Tibial nerve (tissue), 4 donors: Measurements from ENCODE around the gene TDO2. TPM values are rescaled to one million over a fixed set of nuclear protein-coding genes. Genes with fewer than 3 reads are reported as not detected.
"Not testable (repeated sequence)": the region's sequence is repeated elsewhere in the genome, so short reads cannot be mapped to it uniquely, and the experiment has no call there.

ENCODE experiments used
- DNase-seq, 2 donors: peaks; one replicate each; pipeline ENCODE4 v3.0.0-alpha.2; 2019; ENCODE audit warnings: low spot score in 2 of 2
- H3K27ac ChIP-seq, 4 donors: fragments of 200-600 bp; sonication (generic) in 3 of 4; one replicate each; pipeline ENCODE4 v1.5.1; 2017 to 2019; ENCODE audit warnings: mild to moderate bottlenecking in 1 of 4
- H3K27me3 ChIP-seq, 2 donors: fragments of 200-600 bp; sonication (generic) in 1 of 2; one replicate each; pipeline versions ENCODE4 v1.5.1 to v1.6.0; 2017 to 2019
- H3K36me3 ChIP-seq, 3 donors: fragments of 200-600 bp; sonication (generic); one replicate each; pipeline ENCODE4 v1.5.1; 2018 to 2019
- H3K4me1 ChIP-seq, 4 donors: fragments of 200-600 bp; sonication (generic) in 3 of 4; one replicate each; pipeline ENCODE4 v1.5.1; 2017 to 2019
- H3K4me3 ChIP-seq, 4 donors: fragments of 200-600 bp; sonication (generic) in 3 of 4; one replicate each; pipeline ENCODE4 v1.5.1; 2017 to 2019; ENCODE audit warnings: mild to moderate bottlenecking in 1 of 4, moderate library complexity in 1 of 4
- H3K9me3 ChIP-seq, 4 donors: fragments of 200-600 bp; sonication (generic) in 3 of 4; one replicate each; pipeline ENCODE4 v1.5.1; 2017 to 2019
- CTCF ChIP-seq, 5 experiments: fragments of 200-600 bp in 3 of 5; fragments of 450-650 bp in 2 of 5; sonication (generic) in 3 of 5; IDR thresholded peaks; one replicate each; pipeline ENCODE4 v1.5.1; 2016 to 2019; ENCODE audit warnings: antibody characterized with exemption in 5 of 5, mild to moderate bottlenecking in 3 of 5, moderate library complexity in 2 of 5
- EP300 ChIP-seq, 2 donors: sonication (generic); formaldehyde crosslinking; IDR thresholded peaks; one replicate each; pipeline ENCODE4 v1.6.1; 2017; ENCODE audit warnings: antibody characterized with exemption in 2 of 2, mild to moderate bottlenecking in 1 of 2
- POLR2A ChIP-seq, 2 donors: fragments of 450-650 bp; IDR thresholded peaks; one replicate each; pipeline ENCODE4 v1.6.1; 2017; ENCODE audit warnings: antibody characterized with exemption in 2 of 2, mild to moderate bottlenecking in 2 of 2, moderate library complexity in 2 of 2
- WGBS, 2 donors: methylation state at CpG; one replicate each; pipeline ENCODE4 v1.1.5; 2018; 5-methylcytosine and 5-hydroxymethylcytosine counted together
- total RNA-seq, 4 donors: library from RNA; depleted of rRNA; stranded (reverse); fragments of >200 nt; gene quantifications; one replicate each; pipeline ENCODE4 v1.1.0, GENCODE V29; 2016

The TDO2 gene
- total RNA-seq, 4 donors from 2014 or later: not detected

- no peak overlapping the region for H3K27ac ChIP-seq
- no peaks in the 10 kb centered on the region for H3K9me3 ChIP-seq
- TF ChIP-seq CTCF (IDR thresholded peaks at IDR 0.05) (no peak), EP300 (IDR thresholded peaks at IDR 0.05) (no peak), POLR2A (IDR thresholded peaks at IDR 0.05) (no peak)
- no peak for DNase-seq
- 35 to 58% methylated on average over 1 of the region's 1 CpG for WGBS, 2 donors
- no peaks in the 10 kb centered on the region for H3K27me3 ChIP-seq
- H3K36me3 ChIP-seq: no peaks in the 10 kb centered on the region
- H3K4me1 ChIP-seq: no peaks in the 10 kb centered on the region
- no peak overlapping the region for H3K4me3 ChIP-seq
Observed at GRCh38 chr4:155887045-155887444, 16.5 kb upstream of the TDO2 start.

- WGBS, 2 donors: 74 to 76% methylated on average over 5 of the region's 6 CpGs
- TF ChIP-seq CTCF (IDR thresholded peaks at IDR 0.05) (no peak), POLR2A (IDR thresholded peaks at IDR 0.05) (no peak), EP300 (IDR thresholded peaks at IDR 0.05) (no peak)
- DNase-seq: no peak
- Histone ChIP-seq H3K27me3 (no peaks in the 10 kb centered on the region), H3K27ac (no peak overlapping the region), H3K9me3 (no peaks in the 10 kb centered on the region), H3K36me3 (no peaks in the 10 kb centered on the region), H3K4me3 (no peak overlapping the region), H3K4me1 (no peaks in the 10 kb centered on the region)
Observed at GRCh38 chr4:155887847-155888570, 15.5 kb upstream of the TDO2 start.

GRCh38 chr4:155889031-155889793 is 14.3 kb upstream of the TDO2 start:
- Histone ChIP-seq H3K4me3 (no peak overlapping the region), H3K27ac (no peak overlapping the region), H3K27me3 (no peaks in the 10 kb centered on the region), H3K36me3 (no peaks in the 10 kb centered on the region), H3K9me3 (no peaks in the 10 kb centered on the region), H3K4me1 (no peaks in the 10 kb centered on the region)
- DNase-seq: no peak
- TF ChIP-seq POLR2A (IDR thresholded peaks at IDR 0.05) (no peak), EP300 (IDR thresholded peaks at IDR 0.05) (peak in 1 of 2 donors; percentile 8)
- 38% methylated on average over 5 of the region's 5 CpGs for WGBS, 2 donors

GRCh38 chr4:155889946-155890345 is 13.6 kb upstream of the TDO2 start:
- no peak for DNase-seq
- 91 to 97% methylated on average over 2 of the region's 2 CpGs for WGBS, 2 donors
- Histone ChIP-seq H3K4me3 (no peak overlapping the region), H3K9me3 (no peaks in the 10 kb centered on the region), H3K4me1 (no peaks in the 10 kb centered on the region), H3K27ac (no peak overlapping the region), H3K27me3 (no peaks in the 10 kb centered on the region), H3K36me3 (no peaks in the 10 kb centered on the region)
- TF ChIP-seq EP300 (IDR thresholded peaks at IDR 0.05) (no peak), POLR2A (IDR thresholded peaks at IDR 0.05) (no peak), CTCF (IDR thresholded peaks at IDR 0.05) (no peak)

GRCh38 chr4:155891058-155891457 is 12.4 kb upstream of the TDO2 start:
- DNase-seq: no peak
- no peak for TF ChIP-seq EP300 (IDR thresholded peaks at IDR 0.05)
- TF ChIP-seq CTCF (IDR thresholded peaks at IDR 0.05): no peak
- TF ChIP-seq POLR2A (IDR thresholded peaks at IDR 0.05): no peak
- 68 to 77% methylated on average over 3 of the region's 3 CpGs for WGBS, 2 donors
- H3K9me3 ChIP-seq: no peaks in the 10 kb centered on the region
- H3K4me3 ChIP-seq: no peak overlapping the region
- no peaks in the 10 kb centered on the region for H3K36me3 ChIP-seq
- no peak overlapping the region for H3K27ac ChIP-seq
- H3K4me1 ChIP-seq: no peaks in the 10 kb centered on the region
- no peaks in the 10 kb centered on the region for H3K27me3 ChIP-seq

GRCh38 chr4:155898371-155898770 is 5.1 kb upstream of the TDO2 start:
- DNase-seq: not testable (repeated sequence)
- 89 to 96% methylated on average over 2 of the region's 2 CpGs for WGBS, 2 donors

More at GRCh38 chr4:155898371-155898770, 5.1 kb upstream of the TDO2 start:
- not testable (repeated sequence) for H3K36me3 ChIP-seq, H3K27me3 ChIP-seq, H3K4me1 ChIP-seq, H3K27ac ChIP-seq, H3K9me3 ChIP-seq, H3K4me3 ChIP-seq
